ENCODE measurements around the gene MICAL2.

GRCh38 chr11:12099132-12099873 is 11.1 kb upstream of the MICAL2 start:
- TF ChIP-seq CTCF (IDR thresholded peaks at IDR 0.05 in 4 of 5, conservative IDR thresholded peaks at IDR 0.05 in 1 of 5) (no peak), POLR2A (IDR thresholded peaks at IDR 0.05) (no peak)

Measured in gastrocnemius medialis (tissue), 4 donors.